Measurements from ENCODE around the gene GATA3.
A peak's percentile ranks its signal among the peaks of the same experiment; 100 is the strongest.

Gene GATA3

DNA sequence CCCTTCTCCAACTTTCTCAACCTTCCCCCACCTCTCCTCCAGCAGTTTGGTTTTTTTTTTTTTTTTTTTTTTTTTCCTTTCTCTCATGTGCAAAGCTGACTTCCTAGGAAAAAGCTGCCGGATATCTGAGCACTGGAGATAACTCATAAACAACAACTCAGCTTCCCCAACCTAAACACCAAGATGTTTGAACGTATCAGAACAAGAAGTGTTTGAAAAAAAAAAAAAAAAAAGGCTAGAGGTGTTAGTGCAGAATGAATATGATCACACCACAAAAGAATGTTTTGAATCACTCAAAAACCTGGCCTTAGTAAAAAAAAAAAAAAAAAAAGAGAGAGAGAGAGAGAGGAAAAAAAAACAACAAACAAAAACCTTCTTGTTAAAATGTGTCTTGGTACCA, 11.2 kb downstream of the GATA3 start:
- no peak for DNase-seq

DNA sequence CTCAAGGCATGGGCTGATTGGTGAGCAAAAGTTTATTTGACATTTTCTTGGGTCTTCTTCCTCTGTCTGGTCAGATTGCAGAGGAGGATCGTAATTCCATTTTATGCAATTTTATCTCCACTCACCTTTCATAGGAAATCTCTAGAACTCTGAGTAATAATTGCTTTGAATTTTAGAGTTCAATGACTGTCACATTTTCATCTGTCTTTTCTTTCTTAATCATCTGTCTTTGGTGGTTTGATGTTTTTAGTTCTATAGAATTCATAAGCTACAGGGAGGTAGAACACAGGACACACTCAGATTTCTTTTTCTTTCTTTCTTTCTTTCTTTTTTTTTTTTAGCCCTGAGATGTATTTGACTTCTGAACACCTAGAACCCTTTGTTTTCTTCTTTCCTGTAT, 11.6 kb downstream of the GATA3 start:
- DNase-seq, result no peak

DNA sequence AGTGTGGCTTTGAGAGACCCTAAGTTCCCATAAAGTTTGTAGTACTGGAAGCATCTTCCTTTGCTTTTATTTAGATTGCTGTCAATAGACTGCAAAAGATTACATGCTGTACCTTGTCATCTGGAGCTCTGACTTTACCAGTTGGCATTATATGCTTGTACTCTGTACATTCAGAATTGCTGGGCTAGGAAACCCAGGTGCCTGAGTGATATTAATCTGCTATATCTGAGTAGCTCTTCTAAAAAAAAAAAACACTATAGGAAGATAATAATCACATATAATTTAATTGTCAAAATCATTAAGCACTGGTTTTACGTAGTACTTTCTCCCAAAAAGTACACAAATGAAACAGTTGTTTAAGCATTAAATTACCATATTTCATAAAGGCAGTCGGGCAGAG, 12.3 kb downstream of the GATA3 start:
- DNase-seq, result no peak

DNA sequence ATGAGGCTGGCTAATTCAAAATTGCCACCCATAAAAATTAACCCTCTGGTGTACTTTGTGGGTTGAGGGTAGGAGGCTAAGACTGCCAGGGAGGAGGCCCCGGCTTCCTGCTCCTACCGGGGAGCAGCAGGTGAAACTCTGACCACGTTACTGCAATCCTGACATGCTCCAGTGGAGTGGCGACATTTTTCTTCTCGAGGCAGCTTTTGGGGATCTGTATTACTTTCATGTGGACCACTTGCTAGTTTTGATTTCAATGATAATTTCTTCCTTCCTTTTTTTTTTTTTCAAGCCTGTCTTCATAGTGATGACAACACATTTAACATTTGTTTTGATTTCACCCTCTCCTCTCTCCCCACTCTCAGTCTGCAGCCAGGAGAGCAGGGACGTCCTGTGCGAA, 14.6 kb downstream of the GATA3 start:
- no peak for DNase-seq

DNA sequence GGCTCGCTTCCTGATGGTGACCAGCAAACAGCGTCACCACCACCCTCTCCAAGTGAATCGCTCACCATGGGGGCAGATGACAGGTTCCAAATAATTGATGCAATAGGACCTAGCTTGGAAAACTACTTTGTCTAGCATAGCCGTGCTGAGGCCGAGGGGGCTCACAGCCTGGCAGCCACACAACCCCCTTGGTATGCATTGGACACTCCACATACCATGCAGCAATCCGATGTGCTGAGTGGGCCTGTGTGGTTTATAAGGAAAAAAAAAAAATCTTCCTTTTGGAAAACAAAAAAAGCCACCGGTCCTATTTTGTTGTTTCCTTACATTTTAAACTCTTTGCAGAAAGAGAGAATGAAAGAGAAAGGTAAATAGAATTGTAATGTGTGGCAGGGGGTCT, 15.1 kb downstream of the GATA3 start:
- DNase-seq, result no peak

DNA sequence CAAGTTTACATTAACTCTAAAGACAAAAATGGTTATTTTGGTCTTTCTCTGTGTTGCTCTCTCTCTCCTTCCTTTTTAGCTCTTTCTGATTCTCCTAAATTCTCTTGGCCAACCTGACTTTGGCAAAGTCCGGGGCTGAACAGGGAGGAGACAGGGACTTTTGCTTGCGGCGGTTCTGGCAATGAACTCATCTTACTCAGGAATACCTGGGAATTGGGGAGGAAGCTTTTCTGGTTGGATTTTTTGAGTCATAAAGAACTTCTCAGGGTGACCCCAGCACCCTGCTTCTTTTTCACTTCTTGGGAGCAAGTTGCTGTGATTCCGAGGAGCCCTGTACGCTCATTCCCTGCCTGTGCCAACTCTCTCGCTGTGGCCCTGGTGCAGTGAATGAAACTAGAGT, 16.0 kb downstream of the GATA3 start:
- no peak for DNase-seq

DNA sequence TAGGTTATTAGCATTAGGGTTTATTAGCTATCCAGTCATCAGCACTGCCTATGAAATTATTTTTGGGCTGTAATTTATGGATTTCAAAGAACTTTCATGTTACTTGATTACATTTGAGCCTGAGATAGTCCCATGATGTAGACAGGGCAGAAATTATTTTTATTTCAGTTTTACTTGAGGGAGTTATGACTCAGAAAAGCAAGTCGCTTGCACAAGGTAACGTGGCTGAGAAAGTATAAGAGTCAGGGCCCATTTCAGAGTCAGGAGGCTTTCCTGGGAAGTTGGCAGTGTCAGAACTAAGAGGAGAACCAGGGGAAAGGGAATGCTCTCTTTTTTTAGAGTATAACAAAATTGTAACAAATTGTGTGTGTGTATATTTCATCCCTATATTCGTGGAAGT, 16.5 kb downstream of the GATA3 start:
- DNase-seq, result no peak

DNA sequence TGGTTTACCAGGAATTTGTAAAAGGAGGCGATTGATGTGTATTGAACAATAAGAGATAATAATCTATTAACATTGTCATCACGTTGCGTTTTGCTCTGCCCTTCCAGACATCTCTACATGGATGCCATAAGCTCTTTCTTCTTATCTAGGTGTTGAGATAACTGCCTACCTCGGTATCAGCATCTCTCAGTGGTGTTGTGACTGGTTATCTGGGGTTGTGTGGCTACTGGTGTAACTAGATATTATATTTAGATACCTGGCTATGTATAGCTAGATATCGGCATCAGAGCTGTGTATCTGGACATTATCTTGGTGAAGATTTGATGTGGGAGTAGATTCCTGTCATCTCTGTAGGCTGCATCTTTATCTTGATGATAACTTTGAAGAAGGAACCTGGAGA, 17.2 kb downstream of the GATA3 start:
- no peak for DNase-seq

DNA sequence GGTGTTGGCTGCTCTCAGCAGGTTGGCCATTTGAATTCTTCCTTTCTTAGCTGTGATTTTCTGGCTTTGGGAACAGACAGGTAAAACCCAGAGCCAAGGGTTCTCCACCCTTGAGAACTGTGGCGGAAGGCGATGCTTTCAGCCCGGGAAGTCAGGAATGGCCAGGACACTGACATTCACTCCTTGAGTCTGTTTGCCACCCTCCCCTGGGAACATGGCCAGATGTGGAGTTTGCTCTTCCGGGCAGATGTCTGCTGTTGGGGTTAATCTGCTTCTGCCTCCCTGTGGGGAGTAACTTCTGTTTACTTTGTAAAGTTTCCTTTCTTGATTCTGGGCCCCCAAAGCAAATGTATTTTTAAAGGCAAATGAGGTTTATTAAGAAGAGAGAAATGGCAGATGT, 17.7 kb downstream of the GATA3 start:
- no peak for DNase-seq

DNA sequence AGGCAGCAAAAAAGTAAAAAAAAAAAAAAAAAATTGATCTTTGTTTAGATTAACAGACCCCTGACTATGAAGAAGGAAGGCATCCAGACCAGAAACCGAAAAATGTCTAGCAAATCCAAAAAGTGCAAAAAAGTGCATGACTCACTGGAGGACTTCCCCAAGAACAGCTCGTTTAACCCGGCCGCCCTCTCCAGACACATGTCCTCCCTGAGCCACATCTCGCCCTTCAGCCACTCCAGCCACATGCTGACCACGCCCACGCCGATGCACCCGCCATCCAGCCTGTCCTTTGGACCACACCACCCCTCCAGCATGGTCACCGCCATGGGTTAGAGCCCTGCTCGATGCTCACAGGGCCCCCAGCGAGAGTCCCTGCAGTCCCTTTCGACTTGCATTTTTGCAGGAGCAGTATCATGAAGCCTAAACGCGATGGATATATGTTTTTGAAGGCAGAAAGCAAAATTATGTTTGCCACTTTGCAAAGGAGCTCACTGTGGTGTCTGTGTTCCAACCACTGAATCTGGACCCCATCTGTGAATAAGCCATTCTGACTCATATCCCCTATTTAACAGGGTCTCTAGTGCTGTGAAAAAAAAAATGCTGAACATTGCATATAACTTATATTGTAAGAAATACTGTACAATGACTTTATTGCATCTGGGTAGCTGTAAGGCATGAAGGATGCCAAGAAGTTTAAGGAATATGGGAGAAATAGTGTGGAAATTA, 19.4 kb downstream of the GATA3 start:
- no peak for DNase-seq

DNA sequence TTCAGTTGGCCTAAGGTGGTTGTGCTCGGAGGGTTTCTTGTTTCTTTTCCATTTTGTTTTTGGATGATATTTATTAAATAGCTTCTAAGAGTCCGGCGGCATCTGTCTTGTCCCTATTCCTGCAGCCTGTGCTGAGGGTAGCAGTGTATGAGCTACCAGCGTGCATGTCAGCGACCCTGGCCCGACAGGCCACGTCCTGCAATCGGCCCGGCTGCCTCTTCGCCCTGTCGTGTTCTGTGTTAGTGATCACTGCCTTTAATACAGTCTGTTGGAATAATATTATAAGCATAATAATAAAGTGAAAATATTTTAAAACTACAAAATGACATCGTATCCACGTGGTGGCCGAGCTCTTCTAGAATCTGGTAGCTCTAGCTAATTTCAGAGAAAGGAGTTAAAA, 20.4 kb downstream of the GATA3 start:
- DNase-seq, result no peak

DNA sequence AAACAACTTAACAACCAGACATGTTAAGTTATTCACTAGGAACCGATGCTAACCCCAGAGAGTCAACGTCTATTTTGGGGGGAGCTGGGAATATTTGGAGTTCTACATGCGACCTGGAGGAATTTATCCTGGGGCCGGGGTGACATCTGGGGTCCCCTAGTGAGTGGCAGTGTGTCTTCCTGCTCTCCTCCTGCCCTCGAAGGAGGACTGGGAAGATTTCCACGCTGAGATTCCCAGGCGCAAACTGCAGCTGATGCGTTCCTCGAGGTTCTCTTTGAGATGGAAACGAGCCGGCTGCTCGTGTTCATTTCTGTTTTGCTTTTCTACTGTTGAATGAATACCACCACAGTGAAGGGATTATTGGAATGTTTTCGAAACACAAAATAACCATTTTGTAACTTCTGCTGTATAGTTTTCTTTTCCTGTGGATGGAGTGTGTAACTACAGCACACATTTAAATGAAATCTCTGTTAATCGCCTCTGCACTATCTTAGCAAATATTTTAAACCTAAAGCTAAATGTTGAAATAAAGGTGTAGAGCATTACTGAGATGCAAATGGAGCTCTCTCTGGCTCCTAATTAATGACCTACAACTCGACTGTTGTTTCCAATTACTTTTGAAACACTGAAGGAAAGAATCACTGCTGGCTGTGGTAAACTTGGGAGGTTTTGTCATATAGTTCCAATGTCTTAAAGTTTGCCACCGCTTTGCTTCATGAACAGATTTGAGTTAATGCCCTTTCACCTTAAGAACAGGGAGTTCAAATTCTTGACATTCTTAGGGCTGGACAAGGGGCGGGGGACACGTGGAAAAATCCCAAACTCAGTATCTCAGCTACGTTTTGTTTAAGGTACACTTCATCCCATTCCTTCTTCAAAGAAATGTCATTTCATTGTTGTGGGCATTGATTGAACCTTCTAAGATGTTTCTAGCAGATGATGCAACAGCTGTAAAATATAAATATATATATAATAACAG, 21.1 kb downstream of the GATA3 start:
- no peak for DNase-seq

DNA sequence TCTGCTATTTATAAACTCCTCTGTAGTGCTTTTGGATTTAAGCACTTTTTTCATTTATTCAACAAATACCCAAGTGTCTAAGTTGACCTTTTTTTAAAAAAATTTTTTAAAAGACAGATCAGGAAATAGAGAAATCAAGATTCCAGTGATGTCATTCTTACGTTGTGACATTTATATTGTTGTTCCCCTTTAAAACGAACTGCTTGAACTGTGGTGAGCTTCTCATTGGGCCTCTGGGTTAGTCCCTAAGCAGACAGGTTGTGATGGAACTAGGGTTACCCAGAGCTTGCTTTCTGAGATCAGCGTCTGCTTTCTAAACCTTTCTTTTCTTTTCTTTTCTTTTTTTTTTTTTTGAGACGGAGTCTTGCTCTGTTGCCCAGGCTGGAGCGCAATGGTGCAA, 22.4 kb downstream of the GATA3 start:
- peak in 1 of 4 experiments; percentile 19 for DNase-seq

DNA sequence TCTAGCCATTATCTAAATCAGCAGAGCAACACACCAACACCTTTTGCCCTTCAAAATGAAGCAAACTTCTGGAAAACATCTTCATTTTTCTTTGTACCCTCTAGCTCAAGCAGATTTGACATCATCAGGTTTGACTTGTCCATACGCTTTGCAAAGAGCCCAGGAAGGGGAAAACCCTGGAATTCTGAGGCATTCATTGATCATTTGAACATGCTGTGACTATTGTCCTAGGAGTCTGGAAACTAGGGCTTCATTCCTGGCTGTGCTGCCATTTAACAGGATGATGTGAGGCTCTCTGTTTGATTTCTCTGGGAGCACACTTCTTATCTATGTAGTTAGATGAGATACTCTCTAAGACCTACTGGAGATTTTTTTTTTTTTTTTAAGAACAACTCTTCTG, 23.5 kb downstream of the GATA3 start:
- DNase-seq, result no peak

DNA sequence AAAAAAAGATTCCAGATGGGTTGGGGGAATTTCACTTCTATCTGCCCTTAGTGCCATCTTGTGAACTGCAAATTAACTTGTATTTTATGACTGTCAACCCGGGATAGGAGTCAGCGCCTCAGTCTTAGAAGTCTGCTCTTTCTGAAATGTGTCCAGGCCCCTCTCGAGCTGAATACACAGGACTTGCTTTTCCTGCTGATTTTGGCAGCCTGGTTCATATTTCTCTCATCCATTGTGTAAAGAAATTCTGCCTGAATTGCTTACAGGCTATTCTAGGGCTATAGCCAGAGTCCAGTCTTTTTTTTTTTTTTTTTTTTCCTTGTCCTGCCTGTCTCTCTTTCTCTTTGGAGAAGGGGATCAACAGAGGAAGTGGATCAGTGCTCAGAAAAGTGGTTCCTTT, 24.6 kb downstream of the GATA3 start:
- DNase-seq, result no peak

DNA sequence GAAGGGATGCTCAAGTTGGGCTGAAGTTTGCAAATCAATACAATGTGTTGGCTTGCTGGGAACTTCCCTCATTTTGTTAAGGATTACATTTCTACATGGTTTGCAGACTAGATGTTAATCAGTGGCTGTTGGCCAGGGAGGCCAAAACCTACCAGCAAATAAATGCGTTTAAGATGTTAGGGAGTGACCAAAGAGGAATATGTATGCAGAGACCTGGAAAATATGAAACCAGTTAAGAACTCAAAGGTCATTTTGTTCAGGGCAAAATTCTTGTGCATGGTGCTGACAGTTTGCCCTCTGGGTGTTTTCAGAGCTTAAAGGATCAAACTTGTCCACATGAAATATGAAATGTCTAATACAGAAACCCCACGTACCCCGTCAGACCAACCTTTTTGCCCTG, 30.3 kb downstream of the GATA3 start:
- DNase-seq, result no peak

DNA sequence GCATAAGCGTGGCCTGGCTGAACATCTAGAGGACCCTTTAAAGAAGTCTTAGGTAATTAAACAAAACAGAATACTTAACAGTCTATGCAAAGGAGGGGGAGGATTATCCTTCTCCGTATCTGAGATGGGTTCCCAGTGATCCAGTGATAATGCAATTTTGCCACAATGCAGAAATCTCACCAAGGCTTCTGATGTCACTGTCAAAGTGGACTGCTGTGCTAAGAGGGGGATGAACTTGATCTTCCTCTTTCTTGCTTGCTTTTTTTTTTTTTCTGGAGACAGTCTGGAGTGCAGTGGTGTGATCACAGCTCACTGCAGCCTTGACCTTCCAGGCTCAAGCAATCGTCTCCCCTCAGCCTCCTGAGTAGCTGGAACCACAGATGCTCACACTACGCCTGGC, 30.8 kb downstream of the GATA3 start:
- DNase-seq, result peak; percentile 34 to 67 (median 52)

DNA sequence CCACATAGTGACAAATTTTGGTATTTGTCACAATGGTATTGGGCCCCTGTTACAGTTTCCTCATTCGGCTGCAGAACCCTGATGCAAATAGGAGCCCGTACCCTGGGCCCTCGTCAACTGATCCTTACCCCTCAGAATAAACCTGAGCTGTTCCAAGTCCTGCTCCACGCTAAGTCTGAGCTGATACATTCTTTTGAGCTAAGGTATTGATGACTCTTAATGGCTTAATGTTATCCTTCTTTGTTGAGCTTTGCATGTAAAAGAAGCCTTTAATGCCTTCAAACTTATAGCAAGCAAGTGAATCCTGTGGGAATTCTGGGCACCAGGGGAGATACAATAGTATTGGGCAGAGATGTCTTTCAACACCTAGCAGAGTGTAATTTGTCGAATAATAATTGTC, 31.8 kb downstream of the GATA3 start:
- DNase-seq, result no peak

DNA sequence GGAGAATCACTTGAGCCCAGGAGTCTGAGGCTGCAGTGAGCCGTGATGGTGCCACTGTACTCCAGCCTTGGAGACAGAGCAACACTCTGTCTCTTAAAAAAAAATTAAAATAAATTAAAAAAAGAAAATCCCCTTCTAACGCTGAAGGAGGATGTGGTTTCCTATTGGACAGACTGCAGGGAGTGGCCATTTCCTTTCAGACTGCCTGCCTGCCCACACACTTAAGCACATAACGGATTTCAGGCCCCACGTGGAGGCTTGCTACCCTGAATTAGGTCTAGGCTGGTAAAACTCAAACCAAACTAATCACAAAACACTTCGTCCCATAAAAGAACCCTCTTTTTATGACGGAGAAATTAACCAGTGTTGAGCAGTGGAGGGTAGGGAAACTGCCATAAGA, 34.0 kb downstream of the GATA3 start:
- peak in 3 of 4 experiments; percentile 18 to 46 (median 24) for DNase-seq

DNA sequence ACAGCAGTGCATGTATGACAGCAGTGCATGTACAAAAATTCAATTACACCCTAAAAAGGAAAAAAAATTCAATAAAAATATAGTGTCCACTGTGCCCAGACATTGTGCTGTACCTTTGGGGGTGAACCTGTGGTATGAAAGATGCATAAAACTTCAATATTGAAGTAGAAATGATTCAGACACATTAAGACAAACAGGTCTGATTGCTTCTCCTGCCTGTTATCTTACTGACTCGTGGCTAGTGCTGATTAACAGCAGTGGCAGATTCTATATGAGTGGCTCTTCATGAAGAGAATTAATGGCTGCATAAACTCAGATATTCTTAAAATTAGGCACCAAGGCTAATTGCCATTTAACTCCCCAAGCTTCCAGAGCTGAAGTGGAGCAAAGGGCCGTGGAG, 37.9 kb downstream of the GATA3 start:
- no peak for DNase-seq

DNA sequence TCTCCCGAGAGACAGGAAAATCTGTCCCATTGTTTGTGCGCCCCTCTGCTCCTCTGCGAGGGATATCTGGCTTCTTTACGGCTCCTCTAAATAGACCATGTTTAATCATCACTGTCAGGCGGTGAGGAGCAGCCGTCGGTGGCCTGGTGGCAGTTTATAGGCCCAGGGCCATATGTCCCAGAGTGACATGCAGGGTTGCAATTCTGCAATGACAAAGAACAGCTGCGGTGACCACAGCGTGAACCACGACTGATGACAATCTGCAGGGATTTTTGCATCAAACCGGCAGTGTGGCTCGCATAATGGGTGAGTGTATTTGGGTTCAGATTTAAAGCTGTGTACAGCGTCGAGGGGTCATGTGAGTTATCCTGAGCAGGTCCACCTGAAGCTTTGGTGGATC, 41.5 kb downstream of the GATA3 start:
- no peak for DNase-seq

DNA sequence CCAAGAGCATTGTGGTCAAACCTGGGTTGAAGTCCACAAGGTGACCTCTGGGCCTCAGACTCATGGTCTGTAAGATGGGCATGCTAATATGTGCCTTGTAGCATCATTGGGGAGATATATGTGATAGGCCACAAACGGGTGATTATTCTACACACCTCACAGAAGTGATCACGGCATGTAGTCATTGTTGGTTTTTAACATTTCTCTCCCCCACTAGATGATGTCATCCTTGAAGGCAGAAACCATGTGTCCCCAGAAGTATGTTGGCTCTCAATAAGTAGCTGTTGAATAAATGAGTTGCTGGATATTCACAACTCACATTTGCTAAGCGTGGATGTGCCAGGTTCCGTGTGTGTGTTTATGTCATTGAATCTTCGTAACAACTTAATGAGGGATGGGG, 42.4 kb downstream of the GATA3 start:
- DNase-seq, result no peak

DNA sequence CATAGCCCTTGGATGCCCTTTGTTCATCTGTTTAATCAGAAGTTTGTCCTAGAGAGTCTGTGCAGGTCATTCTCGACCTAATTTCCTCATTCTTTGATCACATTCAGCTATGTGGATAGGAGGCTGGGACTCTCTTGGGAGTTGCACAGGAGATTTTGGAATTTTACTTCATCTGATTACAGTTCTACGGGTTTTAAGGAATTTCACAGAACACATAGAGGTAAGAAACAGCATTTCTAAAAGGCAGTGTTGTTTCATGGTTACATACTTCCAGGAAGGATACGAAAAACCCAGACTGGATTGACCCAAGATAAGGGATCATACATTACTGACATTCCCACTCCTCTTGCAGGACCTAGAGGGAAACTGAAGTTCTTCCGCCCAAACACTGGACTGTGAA, 45.9 kb downstream of the GATA3 start:
- DNase-seq, result no peak

Data from suppressor macrophage (primary cell).